Osteoblast (primary cell): ENCODE results near the gene PSKH1. TPM values are rescaled to one million over a fixed set of nuclear protein-coding genes. Genes with fewer than 3 reads are reported as not detected.
A peak's percentile ranks its signal among the peaks of the same experiment; 100 is the strongest.

Experiments used
- DNase-seq: peaks from one replicate; pipeline ENCODE4 v3.0.0; 2011; ENCODE audit warnings: low spot score, mixed read lengths; ENCODE audit not compliant: insufficient read length; ENCODE audit errors: missing footprints
- H2AFZ ChIP-seq: 2 replicates; pipeline ENCODE4 v1.6.0; 2011; ENCODE audit warnings: mild to moderate bottlenecking, low read length
- H3K27ac ChIP-seq: 2 replicates; pipeline ENCODE4 v1.5.1; 2011; ENCODE audit warnings: mild to moderate bottlenecking, low read depth, low read length, moderate library complexity
- H3K27me3 ChIP-seq: 2 replicates; pipeline ENCODE4 v1.6.0; 2012; ENCODE audit warnings: mild to moderate bottlenecking, control low read depth, inconsistent platforms, low read length, moderate library complexity; ENCODE audit not compliant: insufficient read depth
- H3K36me3 ChIP-seq: 2 replicates; pipeline ENCODE4 v1.5.1; 2011; ENCODE audit warnings: mild to moderate bottlenecking, low read length, control low read depth, moderate library complexity; ENCODE audit not compliant: insufficient read depth
- H3K4me1 ChIP-seq: 2 replicates; pipeline ENCODE4 v1.5.1; 2011; ENCODE audit warnings: mild to moderate bottlenecking, low read length, control low read depth, moderate library complexity; ENCODE audit not compliant: insufficient read depth
- H3K4me2 ChIP-seq: 2 replicates; pipeline ENCODE4 v1.6.0; 2011; ENCODE audit warnings: mild to moderate bottlenecking, low read length; ENCODE audit not compliant: insufficient read depth
- H3K4me3 ChIP-seq: fragments of 200-600 bp; sonication (generic); 3 replicates; pipeline ENCODE4 v1.5.1; 2012; ENCODE audit warnings: mild to moderate bottlenecking, low read length, inconsistent platforms; ENCODE audit not compliant: insufficient read depth
- H3K79me2 ChIP-seq: 2 replicates; pipeline ENCODE4 v1.6.0; 2012; ENCODE audit warnings: mild to moderate bottlenecking, low read length, control low read depth, inconsistent platforms; ENCODE audit not compliant: insufficient read depth
- H3K9me3 ChIP-seq: 2 replicates; pipeline ENCODE4 v1.5.1; 2011; ENCODE audit warnings: low read depth, low read length, control low read depth
- H4K20me1 ChIP-seq: 2 replicates; pipeline ENCODE4 v1.6.0; 2012; ENCODE audit warnings: mild to moderate bottlenecking, low read length, control low read depth; ENCODE audit not compliant: insufficient read depth
- CTCF ChIP-seq: IDR thresholded peaks from 2 replicates; pipeline ENCODE4 v1.5.1; 2011; ENCODE audit warnings: mild to moderate bottlenecking, low read depth, low read length, moderate library complexity; ENCODE audit errors: extremely low read depth
- total RNA-seq: library from RNA; depleted of rRNA; stranded (reverse); fragments of >200 nt; gene quantifications from 2 replicates; pipeline ENCODE4 v1.2.3, GENCODE V29; 2012

PSKH1 gene
- total RNA-seq, 1 donor, result 18.5 TPM

- Histone ChIP-seq H3K79me2 (peaks cover 58% of the 10 kb centered on the region), H2AFZ (peak within 1 kb of the TSS; percentile 82), H3K9me3 (no peaks in the 10 kb centered on the region), H3K4me2 (peak within 1 kb of the TSS; percentile 94), H3K4me1 (peaks cover 19% of the 10 kb centered on the region), H4K20me1 (peaks cover 42% of the 10 kb centered on the region), H3K27ac (peak within 1 kb of the TSS; percentile 86), H3K27me3 (no peaks in the 10 kb centered on the region), H3K4me3 (peak within 1 kb of the TSS; percentile 96), H3K36me3 (peaks cover 59% of the 10 kb centered on the region)
- TF ChIP-seq CTCF, result no peak
- peak; percentile 98 for DNase-seq
These were observed 20.2 kb upstream of the PSKH1 start, which contains the start of gene EDC4 for GRCh38 chr16:67872631-67873434. Gene EDC4, plus strand, starts transcription at chr16:67873052. Its CDS starts 210 bp downstream, at chr16:67873262.

DNA sequence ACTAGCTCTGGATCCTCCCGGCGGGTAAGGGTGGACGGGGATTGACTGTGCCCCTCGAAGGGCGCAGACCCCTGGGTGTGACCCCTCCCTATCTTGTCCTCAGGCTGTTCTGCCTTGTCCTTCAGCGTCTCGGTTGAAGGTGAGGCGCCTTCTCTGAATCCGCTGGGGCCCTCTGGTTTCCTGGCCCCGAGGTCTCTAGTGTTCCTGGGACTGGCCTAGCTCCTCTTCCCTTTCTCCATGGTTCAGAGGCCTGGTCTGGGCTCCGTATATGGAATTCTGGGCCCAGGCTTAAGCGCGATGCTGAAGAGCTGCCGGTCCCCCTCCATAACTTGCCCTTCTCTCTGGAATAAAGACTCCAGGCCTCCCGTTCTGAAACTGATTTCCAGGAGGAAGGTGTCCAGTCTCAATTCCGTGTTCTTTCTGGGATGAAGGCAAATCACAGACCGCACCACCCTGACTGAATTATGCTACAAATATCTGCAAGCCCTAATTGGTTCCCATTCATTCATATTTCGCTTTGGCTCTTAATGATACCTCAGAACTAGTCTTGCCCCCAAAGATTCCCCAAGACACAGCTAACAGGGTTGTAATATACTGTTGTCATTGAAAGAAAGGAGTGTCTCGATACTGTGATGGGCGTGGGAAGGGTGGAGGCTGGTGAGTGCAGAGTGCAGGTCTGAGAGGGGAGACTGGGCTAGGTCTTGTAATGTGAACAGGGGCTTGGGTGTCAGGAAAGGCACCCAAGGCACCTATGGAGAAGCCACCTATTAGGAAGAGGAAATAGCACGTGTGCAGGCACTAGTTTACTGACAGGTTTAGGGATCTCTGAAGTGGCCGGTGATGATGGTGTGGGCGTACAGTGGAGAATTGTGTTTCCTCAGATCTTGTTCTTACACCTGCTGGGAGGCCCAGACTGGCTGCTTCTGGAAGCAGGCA is 19.4 kb upstream of the PSKH1 start:
- H3K27ac ChIP-seq, result peak overlapping the region; percentile 86
- H4K20me1 ChIP-seq, result peaks cover 42% of the 10 kb centered on the region
- H3K9me3 ChIP-seq, result no peaks in the 10 kb centered on the region
- peak; percentile 92 for DNase-seq
- peak overlapping the region; percentile 96 for H3K4me3 ChIP-seq
- peak overlapping the region; percentile 94 for H3K4me2 ChIP-seq
- peaks cover 59% of the 10 kb centered on the region for H3K36me3 ChIP-seq
- peaks cover 19% of the 10 kb centered on the region for H3K4me1 ChIP-seq
- H3K79me2 ChIP-seq, result peaks cover 53% of the 10 kb centered on the region
- H2AFZ ChIP-seq, result peak overlapping the region; percentile 82
- H3K27me3 ChIP-seq, result no peaks in the 10 kb centered on the region
- no peak for TF ChIP-seq CTCF

DNA sequence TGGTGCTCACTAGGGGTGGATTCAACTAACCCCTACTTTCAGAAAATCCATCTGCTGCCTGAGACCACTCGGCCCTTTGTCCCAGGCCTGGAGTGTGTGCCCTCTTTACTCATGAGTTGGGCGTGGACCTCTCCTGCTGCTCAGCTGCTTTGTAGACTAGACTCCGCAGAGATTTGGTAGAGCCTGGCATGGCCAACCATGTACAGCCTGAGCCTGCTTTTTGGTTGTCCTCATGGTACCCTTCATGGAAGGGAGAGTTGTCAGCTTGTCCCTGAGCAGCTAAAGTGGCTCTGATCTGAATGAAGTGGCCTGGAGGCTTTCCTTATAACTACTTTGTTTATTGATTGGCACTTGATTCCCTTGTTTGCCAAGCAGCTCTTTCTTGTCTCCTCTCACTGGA is 18.7 kb upstream of the PSKH1 start:
- peaks cover 62% of the 10 kb centered on the region for H3K36me3 ChIP-seq

More for the DNA sequence above, 18.7 kb upstream of the PSKH1 start:
- Histone ChIP-seq H3K79me2 (peaks cover 51% of the 10 kb centered on the region), H3K4me1 (peaks cover 19% of the 10 kb centered on the region), H3K27me3 (no peaks in the 10 kb centered on the region), H3K4me2 (peak overlapping the region; percentile 94), H2AFZ (no peak overlapping the region), H4K20me1 (peaks cover 42% of the 10 kb centered on the region), H3K9me3 (no peaks in the 10 kb centered on the region), H3K4me3 (peak overlapping the region; percentile 96), H3K27ac (no peak overlapping the region)
- peak; percentile 83 for DNase-seq
- no peak for TF ChIP-seq CTCF
